Activated CD8-positive, alpha-beta memory T cell treated with anti-CD3 and anti-CD28 coated beads, Interleukin-2, amount 10 ng/mL, durations not matched to agents 7 days and 5 days (primary cell): ENCODE measurements around the gene GFAP. TPM values are rescaled to one million over a fixed set of nuclear protein-coding genes. Genes with fewer than 3 reads are reported as not detected.

Experiments used
- ATAC-seq: fragments of 150-1000 bp; cut with Tn5 transposase; one replicate; pipeline ENCODE4 v1.10.0; 2021; ENCODE audit warnings: moderate library complexity
- CTCF ChIA-PET: fragments of 350-600 bp; sonication (Branson Sonifier 250); formaldehyde crosslinking; loops from one replicate; lab custom pipeline; 2021; ENCODE audit warnings: antibody characterized with exemption; lab: Charles Lee
- DNase-seq: peaks from one replicate; pipeline ENCODE4 v3.0.0-alpha.2; 2020
- H3K27ac Mint-ChIP-seq: one replicate; pipeline ENCODE4 v1.8.0; 2021; ENCODE audit warnings: mild to moderate bottlenecking, mixed read lengths
- H3K27me3 Mint-ChIP-seq: one replicate; pipeline ENCODE4 v1.8.0; 2021; ENCODE audit warnings: mixed read lengths
- H3K36me3 Mint-ChIP-seq: one replicate; pipeline ENCODE4 v1.8.0; 2021; ENCODE audit warnings: mild to moderate bottlenecking, mixed read lengths
- H3K4me1 Mint-ChIP-seq: one replicate; pipeline ENCODE4 v1.8.0; 2021; ENCODE audit warnings: mixed read lengths
- H3K4me3 Mint-ChIP-seq: one replicate; pipeline ENCODE4 v1.8.0; 2021; ENCODE audit warnings: mild to moderate bottlenecking, moderate library complexity, mixed read lengths
- H3K9me3 Mint-ChIP-seq: one replicate; pipeline ENCODE4 v1.8.0; 2022; ENCODE audit warnings: low read depth, mixed read lengths
- total RNA-seq, 2 experiments: library from RNA; stranded (reverse); gene quantifications; one replicate each; pipeline ENCODE4 v1.2.3, GENCODE V29; 2021

Gene GFAP
- total RNA-seq, 2 experiments from 2014 or later, result not detected

GRCh38 chr17:44941712-44942331 lies 26.5 kb upstream of the GFAP start:
- CTCF ChIA-PET, result interaction anchor here (0.5 to 1.3 kb wide), 2 partner anchors 80 to 163 kb away, joined by 4 read pairs; no protein-coding TSS in a partner anchor
- H3K4me1 Mint-ChIP-seq, result peaks cover 38% of the 10 kb centered on the region

GRCh38 chr17:44940768-44941167 lies 25.5 kb upstream of the GFAP start:
- Mint-ChIP-seq H3K27me3 (no peaks in the 10 kb centered on the region), H3K4me3 (no peak overlapping the region), H3K4me1 (peaks cover 33% of the 10 kb centered on the region), H3K27ac (no peak overlapping the region), H3K9me3 (no peaks in the 10 kb centered on the region), H3K36me3 (peaks cover 56% of the 10 kb centered on the region)
- ATAC-seq (no peak), DNase-seq (no peak)
- CTCF ChIA-PET, result no interaction called here

More at GRCh38 chr17:44941712-44942331, 26.5 kb upstream of the GFAP start:
- peak; percentile 23 for ATAC-seq
- Mint-ChIP-seq H3K27ac (peak overlapping the region; percentile 57), H3K4me3 (no peak overlapping the region), H3K36me3 (peaks cover 58% of the 10 kb centered on the region), H3K9me3 (no peaks in the 10 kb centered on the region), H3K27me3 (no peaks in the 10 kb centered on the region)
- DNase-seq, result no peak

GRCh38 chr17:44940317-44940716 lies 25.0 kb upstream of the GFAP start:
- CTCF ChIA-PET, result no interaction called here
- Mint-ChIP-seq H3K36me3 (peaks cover 59% of the 10 kb centered on the region), H3K9me3 (no peaks in the 10 kb centered on the region), H3K27ac (no peak overlapping the region), H3K27me3 (no peaks in the 10 kb centered on the region), H3K4me3 (no peak overlapping the region), H3K4me1 (peaks cover 33% of the 10 kb centered on the region)
- no peak for DNase-seq
- no peak for ATAC-seq

- Mint-ChIP-seq H3K27me3 (no peaks in the 10 kb centered on the region), H3K9me3 (no peaks in the 10 kb centered on the region), H3K27ac (no peak overlapping the region), H3K4me3 (no peak overlapping the region), H3K4me1 (peaks cover 6% of the 10 kb centered on the region), H3K36me3 (peaks cover 48% of the 10 kb centered on the region)
- no peak for DNase-seq
- CTCF ChIA-PET, result no interaction called here
- ATAC-seq, result no peak
These were observed 19.8 kb upstream of the GFAP start for GRCh38 chr17:44935116-44935515.

GRCh38 chr17:44934745-44935105 lies 19.4 kb upstream of the GFAP start:
- Mint-ChIP-seq H3K9me3 (no peaks in the 10 kb centered on the region), H3K27me3 (no peaks in the 10 kb centered on the region), H3K27ac (no peak overlapping the region), H3K4me3 (no peak overlapping the region), H3K4me1 (peaks cover 4% of the 10 kb centered on the region), H3K36me3 (peaks cover 45% of the 10 kb centered on the region)
- DNase-seq (no peak), ATAC-seq (no peak)
- CTCF ChIA-PET, result no interaction called here

GRCh38 chr17:44933824-44934744 lies 18.8 kb upstream of the GFAP start:
- Mint-ChIP-seq H3K36me3 (peaks cover 49% of the 10 kb centered on the region), H3K4me1 (peaks cover 2% of the 10 kb centered on the region), H3K9me3 (no peaks in the 10 kb centered on the region), H3K4me3 (no peak overlapping the region), H3K27ac (no peak overlapping the region), H3K27me3 (no peaks in the 10 kb centered on the region)
- ATAC-seq, result no peak
- DNase-seq, result no peak
- CTCF ChIA-PET, result no interaction called here

- ATAC-seq, result no peak
- no peak overlapping the region for H3K27ac Mint-ChIP-seq
- no peaks in the 10 kb centered on the region for H3K27me3 Mint-ChIP-seq
- H3K36me3 Mint-ChIP-seq, result peaks cover 49% of the 10 kb centered on the region
- no peaks in the 10 kb centered on the region for H3K4me1 Mint-ChIP-seq
- CTCF ChIA-PET, result interaction anchor here (1.6 kb wide), 1 partner anchor 87 kb away, joined by 4 read pairs; no protein-coding TSS in a partner anchor
- H3K9me3 Mint-ChIP-seq, result no peaks in the 10 kb centered on the region
- no peak for DNase-seq
- H3K4me3 Mint-ChIP-seq, result no peak overlapping the region
These were observed 17.4 kb upstream of the GFAP start for GRCh38 chr17:44932787-44933097.

- H3K27ac Mint-ChIP-seq, result no peak overlapping the region
- DNase-seq (no peak), ATAC-seq (no peak)
- H3K27me3 Mint-ChIP-seq, result no peaks in the 10 kb centered on the region
- H3K36me3 Mint-ChIP-seq, result peaks cover 52% of the 10 kb centered on the region
- CTCF ChIA-PET, result interaction anchor here (1.4 to 1.6 kb wide), 3 partner anchors 22 to 203 kb away, joined by 3 to 5 read pairs (median 4); partner anchors contain the start of gene ACBD4
- H3K4me3 Mint-ChIP-seq, result no peak overlapping the region
- no peaks in the 10 kb centered on the region for H3K9me3 Mint-ChIP-seq
- no peaks in the 10 kb centered on the region for H3K4me1 Mint-ChIP-seq
These were observed 16.9 kb upstream of the GFAP start for GRCh38 chr17:44932096-44932786.

- H3K4me1 Mint-ChIP-seq, result no peaks in the 10 kb centered on the region
- CTCF ChIA-PET, result interaction anchor here (0.5 to 3.4 kb wide), 4 partner anchors 11 to 237 kb away, joined by 3 to 16 read pairs (median 4); partner anchors contain the start of gene ACBD4
These were observed 16.1 kb upstream of the GFAP start for GRCh38 chr17:44931376-44931775.

GRCh38 chr17:44930667-44931066 lies 15.4 kb upstream of the GFAP start:
- no peaks in the 10 kb centered on the region for H3K4me1 Mint-ChIP-seq
- H3K4me3 Mint-ChIP-seq, result no peak overlapping the region
- CTCF ChIA-PET, result interaction anchor here (0.6 to 3.4 kb wide), 3 partner anchors 9 to 24 kb away, joined by 3 to 16 read pairs (median 5); no protein-coding TSS in a partner anchor
- no peak for ATAC-seq
- no peaks in the 10 kb centered on the region for H3K9me3 Mint-ChIP-seq
- DNase-seq, result no peak
- peaks cover 50% of the 10 kb centered on the region for H3K36me3 Mint-ChIP-seq
- H3K27ac Mint-ChIP-seq, result no peak overlapping the region
- no peaks in the 10 kb centered on the region for H3K27me3 Mint-ChIP-seq

More at GRCh38 chr17:44931376-44931775, 16.1 kb upstream of the GFAP start:
- Mint-ChIP-seq H3K4me3 (no peak overlapping the region), H3K9me3 (no peaks in the 10 kb centered on the region), H3K36me3 (peaks cover 55% of the 10 kb centered on the region), H3K27me3 (no peaks in the 10 kb centered on the region), H3K27ac (no peak overlapping the region)
- no peak for ATAC-seq
- DNase-seq, result no peak

GRCh38 chr17:44928950-44929720 lies 13.8 kb upstream of the GFAP start:
- no peaks in the 10 kb centered on the region for H3K27me3 Mint-ChIP-seq
- CTCF ChIA-PET, result interaction anchor here (1.1 to 3.4 kb wide), 2 partner anchors 9 to 206 kb away, joined by 4 to 16 read pairs; partner anchors contain the start of gene ACBD4
- peaks cover under 1% of the 10 kb centered on the region for H3K4me1 Mint-ChIP-seq
- H3K27ac Mint-ChIP-seq, result no peak overlapping the region
- no peak for ATAC-seq
- no peak overlapping the region for H3K4me3 Mint-ChIP-seq
- no peak for DNase-seq
- H3K9me3 Mint-ChIP-seq, result no peaks in the 10 kb centered on the region
- H3K36me3 Mint-ChIP-seq, result peaks cover 45% of the 10 kb centered on the region

GRCh38 chr17:44928136-44928535 lies 12.8 kb upstream of the GFAP start:
- Mint-ChIP-seq H3K27me3 (no peaks in the 10 kb centered on the region), H3K4me3 (no peak overlapping the region), H3K27ac (no peak overlapping the region), H3K4me1 (peaks cover 2% of the 10 kb centered on the region), H3K9me3 (no peaks in the 10 kb centered on the region), H3K36me3 (peaks cover 38% of the 10 kb centered on the region)
- CTCF ChIA-PET, result interaction anchor here (1.1 to 1.2 kb wide), 2 partner anchors 146 to 171 kb away, joined by 3 read pairs; no protein-coding TSS in a partner anchor
- DNase-seq, result no peak
- no peak for ATAC-seq
